Left ventricle myocardium superior (tissue), 1 donor: ENCODE measurements around the gene ZHX3. TPM values are rescaled to one million over a fixed set of nuclear protein-coding genes. Genes with fewer than 3 reads are reported as not detected.
"Not testable (repeated sequence)": the region's sequence is repeated elsewhere in the genome, so short reads cannot be mapped to it uniquely, and the experiment has no call there.

Experiments
- ATAC-seq: fragments of 200-7000 bp; cut with Tn5 transposase; one replicate; pipeline ENCODE4 v1.9.1; 2020; ENCODE audit warnings: mild to moderate bottlenecking, moderate library complexity
- DNase-seq: peaks from one replicate; pipeline ENCODE4 v3.0.0-alpha.2; 2020
- intact Hi-C: fragments of 100-400 bp; cut with micrococcal nuclease; formaldehyde crosslinking; loops from one replicate; pipeline ENCODE4 v1.11.0; 2022
- microRNA-seq: library from miRNA; unstranded; fragments of <30 nt; microRNA quantifications from one replicate; pipeline ENCODE4 v1.2.0, GENCODE V29; 2020; ENCODE audit warnings: borderline number of aligned reads
- total RNA-seq: library from RNA; stranded (reverse); fragmentation: NEBNext Ultra II Directional; extraction: Animal tissue kit (Norgen Biotek cat#: 25700); gene quantifications from one replicate; pipeline ENCODE4 v1.2.1, GENCODE V29; 2021
- donor health status: DM: no; HTN: yes; CAD: no; lungs with severe emphysema.

ZHX3 gene
- total RNA-seq, 1 donor from 2014 or later: 37.8 TPM

GRCh38 chr20:41137614-41138474, 179.7 kb downstream of the ZHX3 start:
- ATAC-seq: peak; percentile 35
- intact Hi-C loops: no loop called here
- peak; percentile 83 for DNase-seq

GRCh38 chr20:41136680-41137613, 180.6 kb downstream of the ZHX3 start, which contains the start of gene PLCG1:
Gene PLCG1 (plus strand): TSS chr20:41137543. CDS start chr20:41137642, 99 bp downstream.
- peak; percentile 96 for DNase-seq

GRCh38 chr20:41135888-41136679, 181.4 kb downstream of the ZHX3 start:
- no peak for ATAC-seq
- no peak for DNase-seq
- intact Hi-C loops: loop anchor here (1.0 kb wide), 1 partner anchor 204 kb away; the partner anchor contains the start of gene LPIN3

More at GRCh38 chr20:41136680-41137613, 180.6 kb downstream of the ZHX3 start, which contains the start of gene PLCG1:
- intact Hi-C loops: no loop called here
- ATAC-seq: peak; percentile 87

GRCh38 chr20:41135187-41135887, 182.2 kb downstream of the ZHX3 start:
- DNase-seq: peak; percentile 56
- intact Hi-C loops: loop anchor here (1.0 kb wide), 1 partner anchor 205 kb away; the partner anchor contains the start of gene LPIN3
- no peak for ATAC-seq

GRCh38 chr20:41134362-41135186, 183.0 kb downstream of the ZHX3 start:
- ATAC-seq: no peak
- intact Hi-C loops: loop anchor here (1.0 kb wide), 1 partner anchor 206 kb away; the partner anchor contains the start of gene LPIN3
- DNase-seq: no peak

GRCh38 chr20:41133709-41134361, 183.7 kb downstream of the ZHX3 start:
- intact Hi-C loops: no loop called here
- DNase-seq (no peak), ATAC-seq (no peak)

GRCh38 chr20:41132388-41132775, 185.1 kb downstream of the ZHX3 start:
- DNase-seq, intact Hi-C loops, ATAC-seq: not testable (repeated sequence)

GRCh38 chr20:41131594-41132387, 185.7 kb downstream of the ZHX3 start:
- ATAC-seq (no peak), DNase-seq (no peak)
- intact Hi-C loops: no loop called here

Small RNA genes within 50 kb of the gene (microRNA-seq; reads per million reads assigned to microRNA genes)
- not detected for gene MIR6871

Other genes starting within 250 kb of the ZHX3 start
- gene PLCG1, start 180.2 kb downstream of the ZHX3 start, total RNA-seq: 56.5 TPM
- gene LPIN3, start 23.1 kb upstream of the ZHX3 start, total RNA-seq: 22.9 TPM
- 4.3 TPM for gene EMILIN3, start 49.1 kb upstream of the ZHX3 start, total RNA-seq